Daoy (cell line): ENCODE results near the gene PPP2R2C. TPM values are rescaled to one million over a fixed set of nuclear protein-coding genes. Genes with fewer than 3 reads are reported as not detected.

ENCODE experiments used
- DNase-seq: peaks from one replicate; pipeline ENCODE4 v3.0.0-alpha.2; 2015; ENCODE audit warnings: low read depth
- total RNA-seq: library from RNA; depleted of rRNA; stranded (reverse); fragments of >200 nt; shearing (Covaris generic); gene quantifications from 2 replicates; pipeline ENCODE4 v1.2.3, GENCODE V29; 2014

Gene PPP2R2C
- total RNA-seq, 1 experiment from 2014 or later: 0.86 TPM

- no peak for DNase-seq
Observed at GRCh38 chr4:6449746-6450369, 22.6 kb downstream of the PPP2R2C start.

- DNase-seq: no peak
Observed at GRCh38 chr4:6449335-6449734, 23.1 kb downstream of the PPP2R2C start.

GRCh38 chr4:6448476-6449170, 23.8 kb downstream of the PPP2R2C start:
- no peak for DNase-seq

GRCh38 chr4:6447672-6448171, 24.7 kb downstream of the PPP2R2C start:
- no peak for DNase-seq

GRCh38 chr4:6446538-6447451, 25.6 kb downstream of the PPP2R2C start:
- peak; percentile 28 for DNase-seq

- DNase-seq: no peak
Observed at GRCh38 chr4:6446130-6446482, 26.3 kb downstream of the PPP2R2C start.

GRCh38 chr4:6445403-6446129, 26.8 kb downstream of the PPP2R2C start:
- peak; percentile 17 for DNase-seq

- no peak for DNase-seq
Observed at GRCh38 chr4:6444582-6444981, 27.8 kb downstream of the PPP2R2C start.

GRCh38 chr4:6443035-6444023, 29.1 kb downstream of the PPP2R2C start:
- peak; percentile 58 for DNase-seq

- no peak for DNase-seq
Observed at GRCh38 chr4:6442555-6442954, 29.9 kb downstream of the PPP2R2C start.

GRCh38 chr4:6441758-6442157, 30.7 kb downstream of the PPP2R2C start:
- DNase-seq: no peak

GRCh38 chr4:6441202-6441582, 31.2 kb downstream of the PPP2R2C start:
- no peak for DNase-seq

- DNase-seq: no peak
Observed at GRCh38 chr4:6440506-6441201, 31.8 kb downstream of the PPP2R2C start.

- DNase-seq: no peak
Observed at GRCh38 chr4:6439120-6439762, 33.2 kb downstream of the PPP2R2C start.

- peak; percentile 35 for DNase-seq
Observed at GRCh38 chr4:6437826-6438238, 34.6 kb downstream of the PPP2R2C start.

- DNase-seq: no peak
Observed at GRCh38 chr4:6435010-6435409, 37.4 kb downstream of the PPP2R2C start.

- no peak for DNase-seq
Observed at GRCh38 chr4:6430927-6431326, 41.5 kb downstream of the PPP2R2C start.

GRCh38 chr4:6427439-6428090, 44.8 kb downstream of the PPP2R2C start:
- DNase-seq: no peak
